Fibroblast of lung (primary cell): ENCODE results near the gene NCKAP5.

Source experiments
- EZH2 ChIP-seq: IDR thresholded peaks from 2 replicates; pipeline ENCODE4 v1.5.1; 2012; ENCODE audit warnings: low read length, control low read depth, mild to moderate bottlenecking; ENCODE audit errors: missing control alignments
- TF ChIP-seq, protein P1 (sequence below), 2 donors: IDR thresholded peaks in 1 of 2; conservative IDR thresholded peaks in 1 of 2; 1 replicate in 1 of 2; 2 replicates in 1 of 2; pipeline ENCODE4 v1.5.1; 2011 to 2012; ENCODE audit warnings: low read length in 2 of 2, control low read depth in 1 of 2, inconsistent platforms in 1 of 2, low read depth in 1 of 2, mild to moderate bottlenecking in 1 of 2

DNA sequence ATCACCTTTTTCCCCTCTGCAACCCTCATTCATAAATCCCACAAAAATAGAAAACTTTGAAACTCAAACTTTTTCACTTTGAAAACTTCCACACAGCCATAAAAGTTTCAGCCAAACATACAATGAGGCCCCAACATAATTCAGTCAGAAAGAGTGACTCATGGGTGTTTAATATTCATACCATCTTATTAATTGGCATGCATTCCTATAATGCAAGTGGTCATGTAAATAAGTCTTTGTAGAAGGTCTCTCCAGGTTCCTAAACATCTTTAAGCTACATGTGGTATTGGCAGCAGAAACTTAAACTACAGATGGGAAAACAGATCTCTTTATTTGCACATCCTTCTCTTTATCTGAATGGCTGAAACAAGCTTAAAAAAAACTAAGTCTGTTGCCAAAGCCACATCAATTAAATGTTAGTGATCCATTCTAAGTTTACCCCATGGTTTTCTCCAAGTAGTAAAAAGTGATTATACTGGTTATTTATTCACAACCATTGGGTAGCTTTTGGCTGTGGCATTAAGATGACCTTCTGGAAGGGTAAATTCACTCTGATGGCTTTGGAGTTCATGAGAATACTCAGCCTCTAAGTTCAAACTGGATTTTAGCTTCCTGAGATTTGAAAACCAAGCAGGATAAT, 828.1 kb downstream of the NCKAP5 start:
- TF ChIP-seq EZH2, result no peak
- TF ChIP-seq, protein P1, sequence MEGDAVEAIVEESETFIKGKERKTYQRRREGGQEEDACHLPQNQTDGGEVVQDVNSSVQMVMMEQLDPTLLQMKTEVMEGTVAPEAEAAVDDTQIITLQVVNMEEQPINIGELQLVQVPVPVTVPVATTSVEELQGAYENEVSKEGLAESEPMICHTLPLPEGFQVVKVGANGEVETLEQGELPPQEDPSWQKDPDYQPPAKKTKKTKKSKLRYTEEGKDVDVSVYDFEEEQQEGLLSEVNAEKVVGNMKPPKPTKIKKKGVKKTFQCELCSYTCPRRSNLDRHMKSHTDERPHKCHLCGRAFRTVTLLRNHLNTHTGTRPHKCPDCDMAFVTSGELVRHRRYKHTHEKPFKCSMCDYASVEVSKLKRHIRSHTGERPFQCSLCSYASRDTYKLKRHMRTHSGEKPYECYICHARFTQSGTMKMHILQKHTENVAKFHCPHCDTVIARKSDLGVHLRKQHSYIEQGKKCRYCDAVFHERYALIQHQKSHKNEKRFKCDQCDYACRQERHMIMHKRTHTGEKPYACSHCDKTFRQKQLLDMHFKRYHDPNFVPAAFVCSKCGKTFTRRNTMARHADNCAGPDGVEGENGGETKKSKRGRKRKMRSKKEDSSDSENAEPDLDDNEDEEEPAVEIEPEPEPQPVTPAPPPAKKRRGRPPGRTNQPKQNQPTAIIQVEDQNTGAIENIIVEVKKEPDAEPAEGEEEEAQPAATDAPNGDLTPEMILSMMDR (conservative IDR thresholded peaks at IDR 0.05 in 1 of 2, IDR thresholded peaks at IDR 0.05 in 1 of 2; ENCODE audit: low read depth in 1 of 2, low read length in 2 of 2), result no peak
